ENCODE measurements around the gene CELSR1.

DNA sequence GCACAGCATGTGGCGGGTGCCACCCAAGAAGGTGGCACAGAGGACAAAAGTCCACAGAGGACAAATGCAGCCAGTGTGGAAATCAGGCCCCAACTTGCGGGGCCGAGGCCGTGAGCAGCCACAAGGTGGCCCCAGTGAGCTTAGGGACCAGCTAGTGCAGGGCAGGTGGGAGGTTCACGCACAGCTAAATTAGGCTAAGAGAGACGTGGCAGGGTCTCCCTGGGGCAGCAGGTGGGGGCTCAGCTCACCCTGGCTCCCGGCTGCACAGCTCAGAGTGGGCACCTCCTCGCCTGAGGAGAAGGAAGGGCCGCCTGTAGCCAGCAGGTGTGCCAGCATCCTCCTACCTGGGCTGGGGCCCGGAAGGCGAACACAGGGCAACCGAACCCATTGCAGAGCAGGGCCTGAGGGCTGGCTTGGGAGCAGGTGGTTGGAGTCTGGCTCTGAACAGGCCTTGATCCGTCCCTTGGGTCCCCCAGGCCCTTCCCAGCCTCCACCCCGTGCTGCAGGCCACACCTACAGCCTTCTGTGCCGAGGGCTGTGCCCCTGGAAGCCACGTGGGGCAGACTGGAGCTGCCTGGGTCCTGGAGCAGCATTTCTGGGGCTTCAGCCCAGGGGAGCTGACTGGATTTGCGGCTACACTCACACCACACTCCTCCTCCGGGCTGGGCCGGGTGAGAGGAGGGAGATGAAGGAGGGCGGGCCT, 26.1 kb upstream of the CELSR1 start:
- no peak for TF ChIP-seq EZH2phosphoT487 (IDR thresholded peaks at IDR 0.05; ENCODE audit: low read depth)
- TF ChIP-seq, protein P1, sequence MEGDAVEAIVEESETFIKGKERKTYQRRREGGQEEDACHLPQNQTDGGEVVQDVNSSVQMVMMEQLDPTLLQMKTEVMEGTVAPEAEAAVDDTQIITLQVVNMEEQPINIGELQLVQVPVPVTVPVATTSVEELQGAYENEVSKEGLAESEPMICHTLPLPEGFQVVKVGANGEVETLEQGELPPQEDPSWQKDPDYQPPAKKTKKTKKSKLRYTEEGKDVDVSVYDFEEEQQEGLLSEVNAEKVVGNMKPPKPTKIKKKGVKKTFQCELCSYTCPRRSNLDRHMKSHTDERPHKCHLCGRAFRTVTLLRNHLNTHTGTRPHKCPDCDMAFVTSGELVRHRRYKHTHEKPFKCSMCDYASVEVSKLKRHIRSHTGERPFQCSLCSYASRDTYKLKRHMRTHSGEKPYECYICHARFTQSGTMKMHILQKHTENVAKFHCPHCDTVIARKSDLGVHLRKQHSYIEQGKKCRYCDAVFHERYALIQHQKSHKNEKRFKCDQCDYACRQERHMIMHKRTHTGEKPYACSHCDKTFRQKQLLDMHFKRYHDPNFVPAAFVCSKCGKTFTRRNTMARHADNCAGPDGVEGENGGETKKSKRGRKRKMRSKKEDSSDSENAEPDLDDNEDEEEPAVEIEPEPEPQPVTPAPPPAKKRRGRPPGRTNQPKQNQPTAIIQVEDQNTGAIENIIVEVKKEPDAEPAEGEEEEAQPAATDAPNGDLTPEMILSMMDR (IDR thresholded peaks at IDR 0.05; ENCODE audit: low read depth, low read length), result peak; percentile 78

Data from OCI-LY3 (cell line).